WERI-Rb-1 (cell line): Measurements from ENCODE around the gene NEAT1.

ENCODE experiments used
- DNase-seq: peaks from one replicate; pipeline ENCODE4 v3.0.0-alpha.2; 2020
- H3K27ac ChIP-seq: fragments of 250-450 bp; sonication (Bioruptor Pico); 2 replicates; pipeline ENCODE4 v1.5.1; 2020; ENCODE audit warnings: mild to moderate bottlenecking, moderate library complexity
- H3K27me3 ChIP-seq: fragments of 250-450 bp; sonication (Bioruptor Pico); 2 replicates; pipeline ENCODE4 v1.5.1; 2021; ENCODE audit warnings: mild to moderate bottlenecking, low read depth, moderate library complexity; ENCODE audit not compliant: insufficient read depth, severe bottlenecking
- H3K36me3 ChIP-seq: fragments of 250-450 bp; sonication (Bioruptor Pico); 2 replicates; pipeline ENCODE4 v1.5.1; 2020; ENCODE audit warnings: mild to moderate bottlenecking, moderate library complexity
- H3K4me3 ChIP-seq: 2 replicates; pipeline ENCODE4 v1.5.1; 2011; ENCODE audit warnings: low read depth, mild to moderate bottlenecking, control low read depth, low read length
- H3K9me3 ChIP-seq: fragments of 250-450 bp; sonication (Bioruptor Pico); 2 replicates; pipeline ENCODE4 v1.5.1; 2021; ENCODE audit warnings: mild to moderate bottlenecking, moderate library complexity; ENCODE audit not compliant: severe bottlenecking
- CTCF ChIP-seq: IDR thresholded peaks from 2 replicates; pipeline ENCODE4 v1.5.1; 2011; ENCODE audit warnings: low read depth, mild to moderate bottlenecking, control low read depth, inconsistent platforms, low read length

Gene NEAT1

GRCh38 chr11:65401073-65401802 is 21.4 kb upstream of the NEAT1 start:
- TF ChIP-seq CTCF = no peak
- H3K27ac ChIP-seq = no peak overlapping the region
- H3K36me3 ChIP-seq = peaks cover 53% of the 10 kb centered on the region
- no peaks in the 10 kb centered on the region for H3K9me3 ChIP-seq
- DNase-seq = no peak
- no peaks in the 10 kb centered on the region for H3K27me3 ChIP-seq
- no peak overlapping the region for H3K4me3 ChIP-seq

GRCh38 chr11:65401803-65402248 is 20.8 kb upstream of the NEAT1 start:
- Histone ChIP-seq H3K27me3 (no peaks in the 10 kb centered on the region), H3K9me3 (no peaks in the 10 kb centered on the region), H3K4me3 (no peak overlapping the region), H3K27ac (no peak overlapping the region), H3K36me3 (peaks cover 56% of the 10 kb centered on the region)
- DNase-seq = no peak
- TF ChIP-seq CTCF = no peak

GRCh38 chr11:65402790-65403189 is 19.8 kb upstream of the NEAT1 start:
- Histone ChIP-seq H3K27ac (no peak overlapping the region), H3K9me3 (no peaks in the 10 kb centered on the region), H3K4me3 (no peak overlapping the region), H3K36me3 (peaks cover 56% of the 10 kb centered on the region), H3K27me3 (no peaks in the 10 kb centered on the region)
- DNase-seq = no peak
- no peak for TF ChIP-seq CTCF

- H3K4me3 ChIP-seq = no peak overlapping the region
- H3K27ac ChIP-seq = no peak overlapping the region
- no peak for DNase-seq
- peaks cover 54% of the 10 kb centered on the region for H3K36me3 ChIP-seq
- no peaks in the 10 kb centered on the region for H3K9me3 ChIP-seq
- no peaks in the 10 kb centered on the region for H3K27me3 ChIP-seq
- no peak for TF ChIP-seq CTCF
Observed at GRCh38 chr11:65403607-65404121, 18.9 kb upstream of the NEAT1 start.

GRCh38 chr11:65404210-65404609 is 18.4 kb upstream of the NEAT1 start:
- Histone ChIP-seq H3K27me3 (no peaks in the 10 kb centered on the region), H3K9me3 (no peaks in the 10 kb centered on the region), H3K36me3 (peaks cover 55% of the 10 kb centered on the region), H3K4me3 (no peak overlapping the region), H3K27ac (no peak overlapping the region)
- no peak for DNase-seq
- no peak for TF ChIP-seq CTCF
